ENCODE data around the gene PDIA2.

PDIA2 gene

GRCh38 chr16:279531-279930, 3.4 kb upstream of the PDIA2 start (continued):
- TF ChIP-seq ZNF518A (tag by site-specific recombination; conservative IDR thresholded peaks at IDR 0.05; ENCODE audit: low read depth): no peak

- Histone ChIP-seq H3K4me3 (ENCODE audit: low read depth, low read length) (peak overlapping the region; percentile 29), H3K9me3 (ENCODE audit: control insufficient read depth, insufficient read depth, low read depth, low read length) (no peaks in the 10 kb centered on the region), H3K4me1 (ENCODE audit: control insufficient read depth, insufficient read depth, low read length) (no peaks in the 10 kb centered on the region), H3K27ac (ENCODE audit: extremely low read depth, low read depth, low read length) (peak overlapping the region; percentile 46; the same call in 1 of the 2 replicates), H3K36me3 (ENCODE audit: control insufficient read depth in 2 of 2, insufficient read depth in 1 of 2, low read length in 2 of 2) (peaks cover 0 to 4% of the 10 kb centered on the region in 2 experiments; a peak in 1 of 3 replicates)
- POLR2A ChIA-PET: interaction anchor here (1.8 kb wide), 1 partner anchor 82 kb away, joined by 4 read pairs; no protein-coding TSS in a partner anchor
- CTCF ChIA-PET: interaction anchor here (1.0 kb wide), 1 partner anchor 168 kb away, joined by 3 read pairs; no protein-coding TSS in a partner anchor
- TF ChIP-seq ZBTB17 (tag by site-specific recombination; IDR thresholded peaks at IDR 0.05): no peak
- TF ChIP-seq RBAK (tag by site-specific recombination; IDR thresholded peaks at IDR 0.05): no peak
- no peak for TF ChIP-seq ZNF394 (tag by site-specific recombination; IDR thresholded peaks at IDR 0.05; ENCODE audit: borderline replicate concordance)
- TF ChIP-seq ZFP69B (tag by site-specific recombination; IDR thresholded peaks at IDR 0.05): no peak
- TF ChIP-seq ZNF274 (IDR thresholded peaks at IDR 0.05; ENCODE audit: low read length): no peak
- TF ChIP-seq ZNF274 (tag by site-specific recombination; IDR thresholded peaks at IDR 0.05; ENCODE audit: borderline replicate concordance): no peak
- TF ChIP-seq ZNF518A (tag by site-specific recombination; conservative IDR thresholded peaks at IDR 0.05; ENCODE audit: low read depth): no peak
- TF ChIP-seq ZNF621 (tag by site-specific recombination; IDR thresholded peaks at IDR 0.05): no peak
- TF ChIP-seq HIC1 (tag by site-specific recombination; IDR thresholded peaks at IDR 0.05): no peak
- TF ChIP-seq ZNF791 (tag by site-specific recombination; IDR thresholded peaks at IDR 0.05): no peak
- no peak for TF ChIP-seq ZNF521 (tag by site-specific recombination; IDR thresholded peaks at IDR 0.05)
- TF ChIP-seq ZNF561 (tag by site-specific recombination; IDR thresholded peaks at IDR 0.05; ENCODE audit: borderline replicate concordance): no peak
- TF ChIP-seq, protein P1, sequence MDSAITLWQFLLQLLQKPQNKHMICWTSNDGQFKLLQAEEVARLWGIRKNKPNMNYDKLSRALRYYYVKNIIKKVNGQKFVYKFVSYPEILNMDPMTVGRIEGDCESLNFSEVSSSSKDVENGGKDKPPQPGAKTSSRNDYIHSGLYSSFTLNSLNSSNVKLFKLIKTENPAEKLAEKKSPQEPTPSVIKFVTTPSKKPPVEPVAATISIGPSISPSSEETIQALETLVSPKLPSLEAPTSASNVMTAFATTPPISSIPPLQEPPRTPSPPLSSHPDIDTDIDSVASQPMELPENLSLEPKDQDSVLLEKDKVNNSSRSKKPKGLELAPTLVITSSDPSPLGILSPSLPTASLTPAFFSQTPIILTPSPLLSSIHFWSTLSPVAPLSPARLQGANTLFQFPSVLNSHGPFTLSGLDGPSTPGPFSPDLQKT (IDR thresholded peaks at IDR 0.05; ENCODE audit: borderline replicate concordance, low read depth, low read length): no peak
- TF ChIP-seq ZIC2 (tag by site-specific recombination; IDR thresholded peaks at IDR 0.05): peak; percentile 40; the same call in 1 of the 2 replicates
- TF ChIP-seq ZNF624 (tag by site-specific recombination; IDR thresholded peaks at IDR 0.05): no peak
- no peak for TF ChIP-seq ZNF366 (tag by site-specific recombination; conservative IDR thresholded peaks at IDR 0.05)
- TF ChIP-seq ZNF530 (tag by site-specific recombination; IDR thresholded peaks at IDR 0.05; ENCODE audit: low read depth): no peak
- TF ChIP-seq, protein P2, sequence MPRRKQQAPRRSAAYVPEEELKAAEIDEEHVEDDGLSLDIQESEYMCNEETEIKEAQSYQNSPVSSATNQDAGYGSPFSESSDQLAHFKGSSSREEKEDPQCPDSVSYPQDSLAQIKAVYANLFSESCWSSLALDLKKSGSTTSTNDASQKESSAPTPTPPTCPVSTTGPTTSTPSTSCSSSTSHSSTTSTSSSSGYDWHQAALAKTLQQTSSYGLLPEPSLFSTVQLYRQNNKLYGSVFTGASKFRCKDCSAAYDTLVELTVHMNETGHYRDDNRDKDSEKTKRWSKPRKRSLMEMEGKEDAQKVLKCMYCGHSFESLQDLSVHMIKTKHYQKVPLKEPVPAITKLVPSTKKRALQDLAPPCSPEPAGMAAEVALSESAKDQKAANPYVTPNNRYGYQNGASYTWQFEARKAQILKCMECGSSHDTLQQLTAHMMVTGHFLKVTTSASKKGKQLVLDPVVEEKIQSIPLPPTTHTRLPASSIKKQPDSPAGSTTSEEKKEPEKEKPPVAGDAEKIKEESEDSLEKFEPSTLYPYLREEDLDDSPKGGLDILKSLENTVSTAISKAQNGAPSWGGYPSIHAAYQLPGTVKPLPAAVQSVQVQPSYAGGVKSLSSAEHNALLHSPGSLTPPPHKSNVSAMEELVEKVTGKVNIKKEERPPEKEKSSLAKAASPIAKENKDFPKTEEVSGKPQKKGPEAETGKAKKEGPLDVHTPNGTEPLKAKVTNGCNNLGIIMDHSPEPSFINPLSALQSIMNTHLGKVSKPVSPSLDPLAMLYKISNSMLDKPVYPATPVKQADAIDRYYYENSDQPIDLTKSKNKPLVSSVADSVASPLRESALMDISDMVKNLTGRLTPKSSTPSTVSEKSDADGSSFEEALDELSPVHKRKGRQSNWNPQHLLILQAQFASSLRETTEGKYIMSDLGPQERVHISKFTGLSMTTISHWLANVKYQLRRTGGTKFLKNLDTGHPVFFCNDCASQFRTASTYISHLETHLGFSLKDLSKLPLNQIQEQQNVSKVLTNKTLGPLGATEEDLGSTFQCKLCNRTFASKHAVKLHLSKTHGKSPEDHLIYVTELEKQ (tag by site-specific recombination; IDR thresholded peaks at IDR 0.05; ENCODE audit: borderline replicate concordance): no peak
- peak; percentile 28 for TF ChIP-seq KLF1 (tag by site-specific recombination; IDR thresholded peaks at IDR 0.05)
Measured at GRCh38 chr16:280005-280460, 2.9 kb upstream of the PDIA2 start.

Data from HEK293 (cell line).